Measurements from ENCODE around the gene MT1X. TPM values are rescaled to one million over a fixed set of nuclear protein-coding genes. Genes with fewer than 3 reads are reported as not detected.
"Not testable (repeated sequence)": the region's sequence is repeated elsewhere in the genome, so short reads cannot be mapped to it uniquely, and the experiment has no call there.

MT1X gene
- polyA plus RNA-seq, 1 experiment: 19.5 TPM

GRCh38 chr16:56672761-56673536 is 9.3 kb upstream of the MT1X start:
- peaks cover 51% of the 10 kb centered on the region for H3K27me3 ChIP-seq (ENCODE audit: control insufficient read depth, insufficient read depth, low read length)
- CTCF ChIA-PET: interaction anchor here (1.2 to 2.9 kb wide), 4 partner anchors 10 to 117 kb away, joined by 4 to 19 read pairs (median 4); partner anchors contain the start of gene MT1X
- no peak for DNase-seq (ENCODE audit: low read depth, low spot score)
- no peak overlapping the region for H3K4me3 ChIP-seq (ENCODE audit: low read depth, low read length)
- H3K27ac ChIP-seq (ENCODE audit: low read depth, low read length): no peak overlapping the region
- no peaks in the 10 kb centered on the region; the same call in 1 of the 2 replicates for H3K9me3 ChIP-seq (ENCODE audit: control insufficient read depth, insufficient read depth, low read length)
- POLR2A ChIA-PET: interaction anchor here (0.8 to 1.5 kb wide), 4 partner anchors 10 to 66 kb away, joined by 3 to 6 read pairs (median 5); partner anchors contain the start of genes MT1E and MT1X
- TF ChIP-seq CTCF (IDR thresholded peaks at IDR 0.05; ENCODE audit: low read depth, low read length): no peak

- TF ChIP-seq CTCF (IDR thresholded peaks at IDR 0.05; ENCODE audit: low read depth, low read length): peak; percentile 58
- no peak overlapping the region for H3K4me3 ChIP-seq (ENCODE audit: low read depth, low read length)
- no peak for DNase-seq (ENCODE audit: low read depth, low spot score)
- no peak overlapping the region for H3K27ac ChIP-seq (ENCODE audit: low read depth, low read length)
- POLR2A ChIA-PET: interaction anchor here (0.6 to 0.8 kb wide), 2 partner anchors 48 to 209 kb away, joined by 3 read pairs; partner anchors contain the start of gene MT1E
- H3K27me3 ChIP-seq (ENCODE audit: control insufficient read depth, insufficient read depth, low read length): peaks cover 42% of the 10 kb centered on the region
- H3K9me3 ChIP-seq (ENCODE audit: control insufficient read depth, insufficient read depth, low read length): no peaks in the 10 kb centered on the region
- CTCF ChIA-PET: interaction anchor here (0.5 to 2.9 kb wide), 8 partner anchors 9 to 129 kb away, joined by 4 to 19 read pairs (median 4); partner anchors contain the start of gene MT1X
These were observed 8.3 kb upstream of the MT1X start for GRCh38 chr16:56673921-56674320.

- H3K27ac ChIP-seq (ENCODE audit: low read depth, low read length); H3K9me3 ChIP-seq (ENCODE audit: control insufficient read depth, insufficient read depth, low read length); H3K4me3 ChIP-seq (ENCODE audit: low read depth, low read length); DNase-seq (ENCODE audit: low read depth, low spot score): not testable (repeated sequence)
- H3K27me3 ChIP-seq (ENCODE audit: control insufficient read depth, insufficient read depth, low read length): peaks cover 35% of the 10 kb centered on the region
- ChIA-PET CTCF (interaction anchor here (0.7 to 1.5 kb wide), 3 partner anchors 8 to 29 kb away, joined by 4 read pairs; partner anchors contain the start of gene MT1X), POLR2A (interaction anchor here (0.6 kb wide), 1 partner anchor 210 kb away, joined by 3 read pairs; no protein-coding TSS in a partner anchor)
These were observed 7.7 kb upstream of the MT1X start for GRCh38 chr16:56674570-56674969.

GRCh38 chr16:56675685-56676210 is 6.5 kb upstream of the MT1X start:
- Histone ChIP-seq H3K27ac (ENCODE audit: low read depth, low read length) (no peak overlapping the region), H3K4me3 (ENCODE audit: low read depth, low read length) (no peak overlapping the region), H3K9me3 (ENCODE audit: control insufficient read depth, insufficient read depth, low read length) (no peaks in the 10 kb centered on the region), H3K27me3 (ENCODE audit: control insufficient read depth, insufficient read depth, low read length) (peaks cover 23% of the 10 kb centered on the region)
- ChIA-PET POLR2A (interaction anchor here (0.6 kb wide), 1 partner anchor 142 kb away, joined by 7 read pairs; no protein-coding TSS in a partner anchor), CTCF (interaction anchor here (0.6 kb wide), 1 partner anchor 98 kb away, joined by 3 read pairs; no protein-coding TSS in a partner anchor)
- DNase-seq (ENCODE audit: low read depth, low spot score): no peak
- TF ChIP-seq CTCF (IDR thresholded peaks at IDR 0.05; ENCODE audit: low read depth, low read length): no peak

- Histone ChIP-seq H3K9me3 (ENCODE audit: control insufficient read depth, insufficient read depth, low read length) (no peaks in the 10 kb centered on the region), H3K27me3 (ENCODE audit: control insufficient read depth, insufficient read depth, low read length) (peaks cover 19% of the 10 kb centered on the region), H3K27ac (ENCODE audit: low read depth, low read length) (no peak overlapping the region), H3K4me3 (ENCODE audit: low read depth, low read length) (no peak overlapping the region)
- ChIA-PET CTCF (interaction anchor here (0.6 kb wide), 1 partner anchor 887 kb away, joined by 3 read pairs; no protein-coding TSS in a partner anchor), POLR2A (interaction anchor here (1.3 kb wide), 1 partner anchor 52 kb away, joined by 3 read pairs; the partner anchor contains the start of gene MT1E)
- DNase-seq (ENCODE audit: low read depth, low spot score): no peak
- no peak for TF ChIP-seq CTCF (IDR thresholded peaks at IDR 0.05; ENCODE audit: low read depth, low read length)
These were observed 4.8 kb upstream of the MT1X start for GRCh38 chr16:56677474-56677873.

All from AG04450 (cell line).